Measurements from ENCODE around the gene MROH9. TPM values are rescaled to one million over a fixed set of nuclear protein-coding genes. Genes with fewer than 3 reads are reported as not detected.

Gene MROH9
- total RNA-seq, 1 experiment from 2014 or later = not detected

GRCh38 chr1:171112119-171112518, 176.8 kb downstream of the MROH9 start:
- H3K27ac ChIP-seq (ENCODE audit: low read length) = no peak overlapping the region
- POLR2A ChIA-PET = no interaction called here
- DNase-seq (ENCODE audit: low read depth, low spot score) = no peak
- CTCF ChIA-PET = no interaction called here
- peaks cover 2% of the 10 kb centered on the region; the same call in 1 of the 2 replicates for H3K27me3 ChIP-seq (ENCODE audit: control insufficient read depth, insufficient read depth, low read length)
- no TSS peak for BruUV-seq (replicated peaks)
- TF ChIP-seq, protein P1, sequence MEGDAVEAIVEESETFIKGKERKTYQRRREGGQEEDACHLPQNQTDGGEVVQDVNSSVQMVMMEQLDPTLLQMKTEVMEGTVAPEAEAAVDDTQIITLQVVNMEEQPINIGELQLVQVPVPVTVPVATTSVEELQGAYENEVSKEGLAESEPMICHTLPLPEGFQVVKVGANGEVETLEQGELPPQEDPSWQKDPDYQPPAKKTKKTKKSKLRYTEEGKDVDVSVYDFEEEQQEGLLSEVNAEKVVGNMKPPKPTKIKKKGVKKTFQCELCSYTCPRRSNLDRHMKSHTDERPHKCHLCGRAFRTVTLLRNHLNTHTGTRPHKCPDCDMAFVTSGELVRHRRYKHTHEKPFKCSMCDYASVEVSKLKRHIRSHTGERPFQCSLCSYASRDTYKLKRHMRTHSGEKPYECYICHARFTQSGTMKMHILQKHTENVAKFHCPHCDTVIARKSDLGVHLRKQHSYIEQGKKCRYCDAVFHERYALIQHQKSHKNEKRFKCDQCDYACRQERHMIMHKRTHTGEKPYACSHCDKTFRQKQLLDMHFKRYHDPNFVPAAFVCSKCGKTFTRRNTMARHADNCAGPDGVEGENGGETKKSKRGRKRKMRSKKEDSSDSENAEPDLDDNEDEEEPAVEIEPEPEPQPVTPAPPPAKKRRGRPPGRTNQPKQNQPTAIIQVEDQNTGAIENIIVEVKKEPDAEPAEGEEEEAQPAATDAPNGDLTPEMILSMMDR (IDR thresholded peaks at IDR 0.05) = no peak
- TF ChIP-seq SIN3A (IDR thresholded peaks at IDR 0.05; ENCODE audit: borderline replicate concordance, insufficient read depth, low read depth, low read length) (no peak), TCF7L2 (IDR thresholded peaks at IDR 0.05; ENCODE audit: low read depth, low read length) (no peak), POLR2AphosphoS5 (IDR thresholded peaks at IDR 0.05; ENCODE audit: low read depth, low read length) (no peak)
- TF ChIP-seq, protein P2, sequence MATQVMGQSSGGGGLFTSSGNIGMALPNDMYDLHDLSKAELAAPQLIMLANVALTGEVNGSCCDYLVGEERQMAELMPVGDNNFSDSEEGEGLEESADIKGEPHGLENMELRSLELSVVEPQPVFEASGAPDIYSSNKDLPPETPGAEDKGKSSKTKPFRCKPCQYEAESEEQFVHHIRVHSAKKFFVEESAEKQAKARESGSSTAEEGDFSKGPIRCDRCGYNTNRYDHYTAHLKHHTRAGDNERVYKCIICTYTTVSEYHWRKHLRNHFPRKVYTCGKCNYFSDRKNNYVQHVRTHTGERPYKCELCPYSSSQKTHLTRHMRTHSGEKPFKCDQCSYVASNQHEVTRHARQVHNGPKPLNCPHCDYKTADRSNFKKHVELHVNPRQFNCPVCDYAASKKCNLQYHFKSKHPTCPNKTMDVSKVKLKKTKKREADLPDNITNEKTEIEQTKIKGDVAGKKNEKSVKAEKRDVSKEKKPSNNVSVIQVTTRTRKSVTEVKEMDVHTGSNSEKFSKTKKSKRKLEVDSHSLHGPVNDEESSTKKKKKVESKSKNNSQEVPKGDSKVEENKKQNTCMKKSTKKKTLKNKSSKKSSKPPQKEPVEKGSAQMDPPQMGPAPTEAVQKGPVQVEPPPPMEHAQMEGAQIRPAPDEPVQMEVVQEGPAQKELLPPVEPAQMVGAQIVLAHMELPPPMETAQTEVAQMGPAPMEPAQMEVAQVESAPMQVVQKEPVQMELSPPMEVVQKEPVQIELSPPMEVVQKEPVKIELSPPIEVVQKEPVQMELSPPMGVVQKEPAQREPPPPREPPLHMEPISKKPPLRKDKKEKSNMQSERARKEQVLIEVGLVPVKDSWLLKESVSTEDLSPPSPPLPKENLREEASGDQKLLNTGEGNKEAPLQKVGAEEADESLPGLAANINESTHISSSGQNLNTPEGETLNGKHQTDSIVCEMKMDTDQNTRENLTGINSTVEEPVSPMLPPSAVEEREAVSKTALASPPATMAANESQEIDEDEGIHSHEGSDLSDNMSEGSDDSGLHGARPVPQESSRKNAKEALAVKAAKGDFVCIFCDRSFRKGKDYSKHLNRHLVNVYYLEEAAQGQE (IDR thresholded peaks at IDR 0.05; ENCODE audit: insufficient read depth in 1 of 2, low read depth in 2 of 2, low read length in 1 of 2) = no peak
- no peaks in the 10 kb centered on the region for H3K36me3 ChIP-seq (ENCODE audit: control insufficient read depth, insufficient read depth, low read length)
- no peak overlapping the region for H3K4me3 ChIP-seq (ENCODE audit: low read depth in 2 of 2, low read length in 2 of 2)
- in situ Hi-C loops (cut with HindIII; ENCODE audit: low pct_unique_long_range_greater_than_20kb, low sequenced_read_pairs) = no loop called here
- intact Hi-C loops (cut with micrococcal nuclease; ENCODE audit: unreplicated experiment) = no loop called here
- no peaks in the 10 kb centered on the region for H3K4me1 ChIP-seq (ENCODE audit: control insufficient read depth, insufficient read depth, low read length)
- no peak for ATAC-seq
- H3K9me3 ChIP-seq (ENCODE audit: control insufficient read depth, insufficient read depth, low read depth, low read length) = no peaks in the 10 kb centered on the region

- Histone ChIP-seq H3K27me3 (ENCODE audit: control insufficient read depth, insufficient read depth, low read length) (peaks cover 2% of the 10 kb centered on the region; the same call in 1 of the 2 replicates), H3K36me3 (ENCODE audit: control insufficient read depth, insufficient read depth, low read length) (no peaks in the 10 kb centered on the region), H3K4me1 (ENCODE audit: control insufficient read depth, insufficient read depth, low read length) (no peaks in the 10 kb centered on the region), H3K9me3 (ENCODE audit: control insufficient read depth, insufficient read depth, low read depth, low read length) (no peaks in the 10 kb centered on the region), H3K4me3 (ENCODE audit: low read depth in 2 of 2, low read length in 2 of 2) (no peak overlapping the region), H3K27ac (ENCODE audit: low read length) (no peak overlapping the region)
- DNase-seq (ENCODE audit: low read depth, low spot score) = no peak
- no TSS peak for BruUV-seq (replicated peaks)
- ATAC-seq = no peak
- ChIA-PET CTCF (no interaction called here), POLR2A (no interaction called here)
- no peak for TF ChIP-seq SIN3A (IDR thresholded peaks at IDR 0.05; ENCODE audit: borderline replicate concordance, insufficient read depth, low read depth, low read length)
- TF ChIP-seq, protein P2 (IDR thresholded peaks at IDR 0.05; ENCODE audit: insufficient read depth in 1 of 2, low read depth in 2 of 2, low read length in 1 of 2) = no peak
- TF ChIP-seq, protein P1 (IDR thresholded peaks at IDR 0.05) = no peak
- no peak for TF ChIP-seq POLR2AphosphoS5 (IDR thresholded peaks at IDR 0.05; ENCODE audit: low read depth, low read length)
- no peak for TF ChIP-seq TCF7L2 (IDR thresholded peaks at IDR 0.05; ENCODE audit: low read depth, low read length)
- intact Hi-C loops (cut with micrococcal nuclease; ENCODE audit: unreplicated experiment) = no loop called here
- in situ Hi-C loops (cut with HindIII; ENCODE audit: low pct_unique_long_range_greater_than_20kb, low sequenced_read_pairs) = no loop called here
These were observed 178.0 kb downstream of the MROH9 start for GRCh38 chr1:171113382-171113781.

Small RNAs within 50 kb of the gene (microRNA-seq; reads per million reads assigned to microRNA genes)
- not detected for gene MIR1295A (ENCODE audit: unreplicated experiment)
- gene MIR1295B (ENCODE audit: unreplicated experiment) = not detected

Other genes starting within 250 kb of the MROH9 start
- not detected for gene FMO3, start 155.4 kb downstream of the MROH9 start, total RNA-seq (2021; ENCODE audit: unreplicated experiment)
- gene FMO2, start 249.8 kb downstream of the MROH9 start, total RNA-seq (2021; ENCODE audit: unreplicated experiment) = 0.08 TPM

Data from Panc1 (cell line).